HEK293T (cell line): Measurements from ENCODE around the gene IFNAR1.
A peak's percentile ranks its signal among the peaks of the same experiment; 100 is the strongest.

Experiments
- CTCF ChIA-PET: fragments of 350-600 bp; formaldehyde crosslinking; extraction: SDS; loops from one replicate; lab custom pipeline; 2021; ENCODE audit warnings: antibody characterized with exemption, inconsistent platforms; lab: Yijun Ruan, JAX
- POLR2A ChIA-PET: fragments of 350-600 bp; formaldehyde crosslinking; extraction: SDS; loops from one replicate; lab custom pipeline; 2020; ENCODE audit warnings: antibody characterized with exemption, inconsistent platforms; lab: Yijun Ruan, JAX
- DNase-seq: peaks from one replicate; pipeline ENCODE4 v3.0.0; 2012; ENCODE audit warnings: mixed read lengths; ENCODE audit errors: extremely low spot score
- ARNT ChIP-seq: fragments of 450-650 bp; IDR thresholded peaks from 2 replicates; pipeline ENCODE4 v1.6.1; 2017; ENCODE audit warnings: mild to moderate bottlenecking
- BHLHE40 ChIP-seq: fragments of 450-650 bp; IDR thresholded peaks from 2 replicates; pipeline ENCODE4 v1.6.1; 2016; ENCODE audit warnings: mild to moderate bottlenecking, moderate library complexity, borderline replicate concordance
- CTBP1 ChIP-seq: fragments of 450-650 bp; IDR thresholded peaks from 2 replicates; pipeline ENCODE4 v1.6.1; 2016; ENCODE audit warnings: borderline replicate concordance
- ELF4 ChIP-seq: fragments of 450-650 bp; IDR thresholded peaks from 2 replicates; pipeline ENCODE4 v1.6.1; 2017; ENCODE audit warnings: antibody characterized with exemption
- FOXA1 ChIP-seq: fragments of 450-650 bp; IDR thresholded peaks from 2 replicates; pipeline ENCODE4 v1.6.1; 2016; ENCODE audit warnings: mild to moderate bottlenecking
- FOXK2 ChIP-seq: fragments of 450-650 bp; IDR thresholded peaks from 2 replicates; pipeline ENCODE4 v1.6.1; 2016; ENCODE audit warnings: mild to moderate bottlenecking
- FOXM1 ChIP-seq: fragments of 450-650 bp; IDR thresholded peaks from 2 replicates; pipeline ENCODE4 v1.6.1; 2017; ENCODE audit warnings: mild to moderate bottlenecking, borderline replicate concordance
- HDGF ChIP-seq: fragments of 450-650 bp; IDR thresholded peaks from 2 replicates; pipeline ENCODE4 v1.6.1; 2017; ENCODE audit warnings: antibody characterized with exemption, borderline replicate concordance
- L3MBTL2 ChIP-seq: fragments of 450-650 bp; conservative IDR thresholded peaks from 2 replicates; pipeline ENCODE4 v1.6.1; 2016; ENCODE audit warnings: mild to moderate bottlenecking
- LEF1 ChIP-seq: fragments of 450-650 bp; IDR thresholded peaks from 2 replicates; pipeline ENCODE4 v1.6.1; 2017; ENCODE audit warnings: mild to moderate bottlenecking, borderline replicate concordance
- NFRKB ChIP-seq: fragments of 450-650 bp; IDR thresholded peaks from 2 replicates; pipeline ENCODE4 v1.6.1; 2016; ENCODE audit warnings: mild to moderate bottlenecking, moderate library complexity
- PKNOX1 ChIP-seq: fragments of 450-650 bp; IDR thresholded peaks from 2 replicates; pipeline ENCODE4 v1.6.1; 2016
- SP1 ChIP-seq: fragments of 450-650 bp; IDR thresholded peaks from 2 replicates; pipeline ENCODE4 v1.6.1; 2017
- SUZ12 ChIP-seq: fragments of 450-650 bp; IDR thresholded peaks from 2 replicates; pipeline ENCODE4 v1.6.1; 2016; ENCODE audit warnings: mild to moderate bottlenecking
- TARDBP ChIP-seq: fragments of 450-650 bp; IDR thresholded peaks from 2 replicates; pipeline ENCODE4 v1.6.1; 2016
- ZNF384 ChIP-seq: fragments of 450-650 bp; IDR thresholded peaks from 2 replicates; pipeline ENCODE4 v1.6.1; 2016

Gene IFNAR1

GRCh38 chr21:33396436-33396835 is 71.7 kb downstream of the IFNAR1 start:
- no peak for DNase-seq
- CTCF ChIA-PET, result no interaction called here
- POLR2A ChIA-PET, result interaction anchor here (0.9 to 1.1 kb wide), 2 partner anchors 8 to 83 kb away, joined by 3 to 4 read pairs; partner anchors contain the start of gene TMEM50B
- no peak for TF ChIP-seq L3MBTL2
- TF ChIP-seq CTBP1, result no peak
- no peak for TF ChIP-seq PKNOX1
- TF ChIP-seq HDGF, result no peak

GRCh38 chr21:33396951-33397350 is 72.2 kb downstream of the IFNAR1 start:
- POLR2A ChIA-PET, result no interaction called here
- CTCF ChIA-PET, result no interaction called here
- no peak for DNase-seq
- TF ChIP-seq TARDBP (no peak), SUZ12 (no peak), ELF4 (no peak), FOXM1 (no peak), BHLHE40 (no peak), CTBP1 (no peak), L3MBTL2 (no peak), FOXA1 (no peak), ZNF384 (no peak), NFRKB (no peak), LEF1 (no peak), ARNT (no peak), PKNOX1 (no peak)

GRCh38 chr21:33397717-33398116 is 72.9 kb downstream of the IFNAR1 start:
- no peak for TF ChIP-seq FOXA1
- POLR2A ChIA-PET, result no interaction called here
- no peak for DNase-seq
- CTCF ChIA-PET, result no interaction called here

GRCh38 chr21:33398361-33398760 is 73.6 kb downstream of the IFNAR1 start:
- TF ChIP-seq ZNF384 (no peak), TARDBP (no peak), ELF4 (no peak), FOXM1 (no peak), SP1 (no peak), L3MBTL2 (no peak), NFRKB (no peak), CTBP1 (no peak), FOXA1 (no peak), LEF1 (no peak), FOXK2 (no peak), BHLHE40 (no peak)
- ChIA-PET POLR2A (no interaction called here), CTCF (no interaction called here)
- no peak for DNase-seq

- CTCF ChIA-PET, result no interaction called here
- TF ChIP-seq LEF1 (no peak), TARDBP (no peak), L3MBTL2 (no peak), SP1 (no peak), CTBP1 (no peak), HDGF (no peak), FOXK2 (no peak), ELF4 (no peak), SUZ12 (no peak), ZNF384 (no peak), ARNT (no peak), FOXM1 (no peak), NFRKB (no peak), FOXA1 (no peak), BHLHE40 (no peak), PKNOX1 (no peak)
- no peak for DNase-seq
- POLR2A ChIA-PET, result interaction anchor here (1.0 kb wide), 1 partner anchor 38 kb away, joined by 5 read pairs; no protein-coding TSS in a partner anchor
Observed at GRCh38 chr21:33401630-33401992, 76.8 kb downstream of the IFNAR1 start.

- no peak for DNase-seq
- POLR2A ChIA-PET, result interaction anchor here (0.9 to 1.0 kb wide), 2 partner anchors 39 to 77 kb away, joined by 5 read pairs; partner anchors contain the start of gene IFNAR1
- CTCF ChIA-PET, result no interaction called here
- TF ChIP-seq FOXA1 (no peak), L3MBTL2 (peak; percentile 63), CTBP1 (no peak)
Observed at GRCh38 chr21:33402001-33402979, 77.5 kb downstream of the IFNAR1 start.
